Muscle layer of duodenum (tissue), 2 donors: ENCODE measurements around the gene CDC16.

Experiments
- H3K27ac ChIP-seq: one replicate; pipeline ENCODE4 v1.7.0; 2013; ENCODE audit warnings: mild to moderate bottlenecking, low read length
- H3K27me3 ChIP-seq: one replicate; pipeline ENCODE4 v1.7.0; 2013; ENCODE audit warnings: low read depth, mild to moderate bottlenecking, control low read depth, low read length
- H3K36me3 ChIP-seq, 2 donors: one replicate each; pipeline ENCODE4 v1.7.0; 2013; ENCODE audit warnings: low read length in 2 of 2, control low read depth in 1 of 2, mild to moderate bottlenecking in 1 of 2; ENCODE audit not compliant: insufficient read depth in 2 of 2, control insufficient read depth in 1 of 2
- H3K4me1 ChIP-seq, 2 donors: one replicate each; pipeline ENCODE4 v1.7.0; 2013; ENCODE audit warnings: low read length in 2 of 2, mild to moderate bottlenecking in 2 of 2, control low read depth in 1 of 2, moderate library complexity in 1 of 2; ENCODE audit not compliant: insufficient read depth in 2 of 2, control insufficient read depth in 1 of 2
- H3K4me3 ChIP-seq, 2 donors: one replicate each; pipeline ENCODE4 v1.7.0; 2013; ENCODE audit warnings: low read length in 2 of 2, low read depth in 1 of 2, mild to moderate bottlenecking in 1 of 2
- H3K9me3 ChIP-seq, 2 donors: one replicate each; pipeline ENCODE4 v1.7.0; 2013; ENCODE audit warnings: low read length in 2 of 2, control low read depth in 1 of 2, mild to moderate bottlenecking in 1 of 2; ENCODE audit not compliant: control insufficient read depth in 1 of 2
- donor health status: healthy.

Gene CDC16

DNA sequence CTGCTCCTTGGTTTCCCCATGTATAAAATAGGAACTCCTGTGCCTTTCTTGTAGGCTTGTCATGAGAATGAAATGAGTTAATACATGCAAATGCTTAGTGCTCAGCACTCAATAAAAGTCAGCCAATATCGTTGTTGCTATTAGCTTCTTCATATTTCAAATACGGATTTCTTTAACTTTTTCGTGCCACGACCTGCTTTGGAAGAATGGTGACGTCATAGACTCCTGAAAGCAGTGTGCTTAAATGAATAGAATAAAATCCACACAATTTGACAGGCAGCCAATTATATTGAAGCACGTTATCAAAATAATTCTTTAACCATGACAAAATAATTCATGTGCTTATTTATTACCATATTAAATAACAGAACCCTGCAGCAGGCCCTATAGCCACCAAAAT lies 26.6 kb upstream of the CDC16 start:
- no peak overlapping the region for H3K4me3 ChIP-seq
- H3K9me3 ChIP-seq = no peaks in the 10 kb centered on the region
- no peaks in the 10 kb centered on the region for H3K36me3 ChIP-seq

DNA sequence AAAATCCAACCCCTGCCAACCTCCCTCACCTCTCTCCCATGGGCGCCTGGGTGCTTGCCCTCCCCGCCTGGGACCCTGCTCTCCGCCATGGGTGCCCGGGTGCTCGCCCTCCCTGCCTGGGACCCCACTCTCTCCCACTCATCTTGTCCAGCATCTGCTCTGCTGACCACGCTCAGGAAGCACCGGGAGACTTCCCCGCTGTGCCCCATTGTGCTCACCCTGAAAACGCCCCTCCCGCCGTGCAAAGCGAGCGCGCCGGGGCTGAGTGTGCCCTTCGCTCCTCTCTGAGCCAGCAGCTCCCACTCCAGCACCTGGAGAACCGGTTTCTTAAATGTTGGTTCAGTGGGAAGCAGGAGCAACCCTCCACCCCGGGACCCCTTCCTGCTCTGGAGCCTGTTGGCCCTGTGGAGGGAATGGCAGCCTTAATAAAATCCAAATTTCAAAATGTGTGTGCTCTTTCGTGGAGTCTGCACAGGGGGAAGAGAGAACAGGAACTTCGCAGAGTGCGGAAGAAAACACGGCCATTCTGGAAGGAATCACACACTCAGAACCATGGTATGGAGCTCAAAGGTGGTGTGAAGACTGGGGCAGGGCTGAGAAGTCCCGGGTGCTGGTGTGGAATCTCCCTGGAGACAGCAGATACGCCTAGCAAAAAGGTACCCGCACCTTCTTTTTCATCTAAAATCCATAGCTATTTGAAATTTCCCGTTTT lies 23.1 kb upstream of the CDC16 start:
- Histone ChIP-seq H3K4me1 (no peaks in the 10 kb centered on the region), H3K4me3 (no peak overlapping the region), H3K9me3 (no peaks in the 10 kb centered on the region), H3K27me3 (no peaks in the 10 kb centered on the region), H3K36me3 (no peaks in the 10 kb centered on the region), H3K27ac (no peak overlapping the region)

More for the DNA sequence above, 26.6 kb upstream of the CDC16 start:
- Histone ChIP-seq H3K27me3 (no peaks in the 10 kb centered on the region), H3K4me1 (no peaks in the 10 kb centered on the region), H3K27ac (no peak overlapping the region)

DNA sequence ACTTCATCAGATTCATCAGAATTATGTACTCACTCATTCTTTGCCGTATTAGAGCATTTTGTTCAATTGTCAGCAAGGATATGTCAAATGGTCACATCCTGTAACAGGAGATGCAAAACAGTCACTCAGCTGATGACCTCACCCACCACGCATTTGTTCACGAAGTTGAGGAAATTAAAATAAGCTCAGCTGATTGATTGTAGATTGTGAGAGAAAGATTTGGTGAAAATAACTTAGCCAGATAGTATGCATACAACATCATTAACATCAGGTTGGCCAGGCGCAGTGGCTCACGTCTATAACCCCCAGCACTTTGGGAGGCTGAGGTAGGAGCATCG lies 22.6 kb upstream of the CDC16 start:
- Histone ChIP-seq H3K27ac (no peak overlapping the region), H3K4me1 (no peaks in the 10 kb centered on the region), H3K4me3 (no peak overlapping the region), H3K27me3 (no peaks in the 10 kb centered on the region), H3K9me3 (no peaks in the 10 kb centered on the region), H3K36me3 (no peaks in the 10 kb centered on the region)

DNA sequence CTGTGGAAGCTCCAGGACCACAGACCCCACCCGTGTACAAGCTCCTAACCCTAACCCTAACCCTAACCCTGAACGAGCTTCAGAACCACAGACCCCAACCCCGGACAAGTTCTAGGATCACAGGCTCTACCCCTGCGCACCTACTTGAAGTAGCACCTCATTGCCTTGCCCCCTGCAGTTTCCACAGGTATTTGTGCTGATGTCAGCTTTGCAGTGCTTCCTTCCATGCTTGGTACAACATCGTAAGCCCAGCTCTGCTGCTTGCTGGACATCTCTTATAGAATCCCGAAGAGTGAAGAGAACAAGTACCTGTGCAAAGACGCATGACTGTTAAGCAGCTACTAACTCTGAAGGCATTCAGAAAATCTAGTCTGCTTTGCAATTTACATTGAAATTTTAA lies 20.7 kb upstream of the CDC16 start:
- H3K36me3 ChIP-seq = no peaks in the 10 kb centered on the region
- H3K4me1 ChIP-seq = no peaks in the 10 kb centered on the region
- H3K9me3 ChIP-seq = no peaks in the 10 kb centered on the region
- no peak overlapping the region for H3K4me3 ChIP-seq
- H3K27ac ChIP-seq = no peak overlapping the region
- H3K27me3 ChIP-seq = no peaks in the 10 kb centered on the region

DNA sequence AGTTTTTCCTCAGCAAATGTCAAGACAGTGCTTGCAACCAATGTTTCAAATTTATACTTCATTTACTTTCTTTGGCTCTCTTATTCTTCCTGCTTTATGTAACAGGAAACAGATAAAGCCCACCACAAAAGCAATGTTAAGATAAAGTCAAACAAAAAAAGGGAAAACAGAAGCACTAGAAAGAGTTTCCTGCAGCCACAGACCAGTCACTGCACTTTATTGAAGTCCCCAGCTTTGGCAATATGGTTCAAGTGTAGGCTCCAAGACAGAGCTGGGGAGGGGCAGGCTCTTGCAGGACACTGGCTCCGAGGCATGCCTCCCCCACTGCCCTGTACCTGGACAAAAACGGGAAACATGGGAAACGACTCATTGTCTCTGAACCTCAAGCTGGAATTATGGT lies 15.3 kb upstream of the CDC16 start:
- no peaks in the 10 kb centered on the region for H3K36me3 ChIP-seq
- H3K27ac ChIP-seq = no peak overlapping the region
- H3K4me3 ChIP-seq = no peak overlapping the region
- no peaks in the 10 kb centered on the region for H3K4me1 ChIP-seq
- H3K9me3 ChIP-seq = no peaks in the 10 kb centered on the region
- H3K27me3 ChIP-seq = no peaks in the 10 kb centered on the region

DNA sequence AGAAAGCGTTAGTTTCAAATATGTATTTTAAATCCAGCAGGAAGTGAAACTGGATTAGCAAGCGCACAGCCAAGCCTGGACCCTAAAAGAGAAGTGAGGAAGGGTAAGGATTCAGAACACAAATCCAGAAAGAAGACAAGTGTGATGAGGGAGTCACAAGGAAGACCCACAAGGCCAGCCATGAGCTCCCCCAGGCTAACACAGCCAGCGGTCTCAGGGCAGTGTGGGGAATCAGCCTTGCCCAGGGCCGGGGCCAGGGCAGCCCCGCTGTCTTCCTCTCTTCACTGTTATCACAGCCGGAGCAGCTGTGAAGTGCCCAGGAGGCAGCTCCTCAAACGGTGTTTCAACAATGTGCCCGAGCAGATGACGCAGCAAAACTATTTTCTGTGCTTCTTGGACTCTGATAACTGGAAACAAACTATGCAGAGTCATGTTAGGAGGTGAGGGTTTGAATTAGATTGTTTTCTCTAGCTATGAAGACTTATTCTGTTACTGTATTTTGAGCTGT lies 12.2 kb upstream of the CDC16 start:
- Histone ChIP-seq H3K4me1 (no peaks in the 10 kb centered on the region), H3K9me3 (no peaks in the 10 kb centered on the region), H3K4me3 (no peak overlapping the region), H3K27me3 (no peaks in the 10 kb centered on the region), H3K27ac (peak overlapping the region; percentile 39), H3K36me3 (no peaks in the 10 kb centered on the region)

DNA sequence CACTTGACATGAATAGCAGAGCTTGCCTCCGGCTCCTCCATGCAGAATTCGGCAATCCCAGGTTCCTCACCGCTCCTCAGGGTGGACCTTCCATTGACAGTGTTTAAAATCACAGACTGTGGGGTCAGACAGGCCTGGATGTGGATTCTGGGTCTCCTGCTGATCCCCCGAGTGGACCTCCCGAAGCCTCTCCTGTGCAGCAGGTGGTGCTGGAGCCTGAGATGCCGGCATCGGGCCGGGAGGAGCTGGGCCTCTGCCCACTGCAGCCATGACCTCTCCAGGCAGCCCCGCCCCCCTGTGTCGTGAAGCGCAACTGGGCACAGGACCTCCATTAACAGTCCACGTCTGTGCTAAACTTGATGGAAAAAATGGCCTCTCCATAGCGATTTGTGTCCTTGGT lies 10.5 kb upstream of the CDC16 start:
- Histone ChIP-seq H3K27me3 (no peaks in the 10 kb centered on the region), H3K4me1 (no peaks in the 10 kb centered on the region), H3K4me3 (no peak overlapping the region), H3K36me3 (no peaks in the 10 kb centered on the region), H3K9me3 (no peaks in the 10 kb centered on the region), H3K27ac (no peak overlapping the region)

DNA sequence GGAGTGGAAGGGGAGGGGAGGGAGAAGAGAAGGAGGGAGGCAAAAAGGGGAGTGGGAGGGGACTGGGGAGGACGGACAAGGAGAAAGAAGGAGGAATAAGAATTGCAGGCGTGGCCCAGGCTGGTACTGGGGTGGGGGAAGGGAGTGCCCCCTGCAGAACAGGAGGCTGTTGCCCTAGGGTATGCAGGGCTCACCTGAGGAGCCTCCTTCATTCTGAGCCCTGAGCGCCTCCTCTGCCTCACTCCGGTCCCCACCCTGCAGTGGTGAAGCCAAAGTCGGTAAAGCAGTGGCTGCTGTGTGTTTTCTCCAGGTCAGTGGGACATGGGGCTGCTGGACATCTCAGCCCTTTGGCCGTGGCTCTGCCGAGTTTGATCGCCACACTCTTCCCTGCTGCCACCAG lies 9.1 kb upstream of the CDC16 start:
- Histone ChIP-seq H3K36me3 (no peaks in the 10 kb centered on the region), H3K4me3 (no peak overlapping the region), H3K9me3 (no peaks in the 10 kb centered on the region), H3K27me3 (no peaks in the 10 kb centered on the region), H3K4me1 (no peaks in the 10 kb centered on the region), H3K27ac (no peak overlapping the region)

DNA sequence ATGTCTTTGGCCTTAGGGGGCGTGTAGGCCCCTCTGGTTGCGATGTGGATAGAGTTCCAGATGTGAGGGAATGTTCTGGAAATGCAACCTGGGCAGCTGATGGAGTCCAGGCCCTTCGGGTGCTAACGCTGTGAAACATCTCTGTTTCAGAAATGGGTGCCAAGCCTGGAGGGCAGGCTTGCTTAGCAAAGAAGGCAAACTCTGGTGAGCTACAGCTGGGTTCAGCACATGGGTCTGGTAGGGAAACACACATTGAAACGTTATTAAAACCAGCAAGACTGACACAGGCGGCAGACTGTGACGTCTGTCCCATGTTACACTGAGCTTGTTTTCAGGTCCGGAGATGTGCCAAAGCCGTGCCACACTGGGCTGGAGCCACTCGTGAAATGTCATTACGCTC lies 8.6 kb upstream of the CDC16 start:
- H3K4me1 ChIP-seq = no peaks in the 10 kb centered on the region
- no peaks in the 10 kb centered on the region for H3K27me3 ChIP-seq
- no peak overlapping the region for H3K27ac ChIP-seq
- no peaks in the 10 kb centered on the region for H3K36me3 ChIP-seq
- no peaks in the 10 kb centered on the region for H3K9me3 ChIP-seq
- no peak overlapping the region for H3K4me3 ChIP-seq

DNA sequence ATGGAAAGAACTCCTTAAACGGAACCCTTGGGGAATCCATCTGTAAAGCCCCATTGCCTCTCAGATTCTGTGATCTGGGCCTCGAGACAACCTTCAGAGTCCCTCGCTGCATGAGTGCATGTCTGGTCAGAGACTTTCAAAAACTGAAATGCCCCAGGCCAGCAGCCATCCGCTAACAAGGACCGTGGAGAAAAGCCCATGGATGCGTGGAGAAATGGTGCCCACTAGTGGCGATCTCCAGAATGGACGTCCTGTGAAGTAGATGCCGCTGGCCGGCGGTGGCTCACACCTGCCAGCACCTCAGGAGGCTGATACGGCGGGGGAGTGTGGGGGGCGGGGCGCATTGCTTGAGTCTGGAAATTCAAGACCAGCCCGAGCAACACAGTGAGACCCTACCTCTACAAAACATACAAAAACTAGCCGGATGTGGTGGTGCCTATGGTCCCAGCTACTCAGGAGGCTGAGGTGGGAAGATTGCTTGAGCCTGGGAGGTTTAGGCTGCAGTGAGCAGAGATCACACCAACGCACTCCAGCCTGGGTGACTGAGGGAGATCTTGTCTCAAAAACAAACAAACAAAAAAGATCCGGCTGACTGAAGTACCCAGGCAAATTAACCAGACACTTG lies 7.9 kb upstream of the CDC16 start:
- Histone ChIP-seq H3K36me3 (no peaks in the 10 kb centered on the region), H3K27ac (no peak overlapping the region), H3K4me1 (no peaks in the 10 kb centered on the region), H3K27me3 (no peaks in the 10 kb centered on the region), H3K9me3 (no peaks in the 10 kb centered on the region), H3K4me3 (no peak overlapping the region)

DNA sequence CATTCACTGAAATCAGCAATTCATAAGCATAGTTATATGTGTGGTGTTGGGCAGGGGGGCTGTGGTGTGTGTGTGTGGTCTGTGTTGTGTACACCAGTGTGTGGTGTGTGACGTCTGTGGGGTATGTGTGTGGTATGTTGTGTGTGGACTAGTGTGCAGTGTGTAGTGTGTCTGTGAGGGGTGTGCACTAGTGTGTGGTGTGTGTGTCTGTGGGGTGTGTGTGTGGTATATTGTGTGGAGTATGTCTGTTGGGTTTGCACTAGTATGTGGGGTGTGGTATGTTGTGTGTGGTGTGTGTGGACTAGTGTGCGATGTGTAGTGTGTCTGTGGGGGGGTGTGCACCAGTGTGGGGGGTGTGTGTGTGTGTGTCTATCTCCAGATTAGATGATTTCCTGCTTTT lies 7.2 kb upstream of the CDC16 start:
- Histone ChIP-seq H3K4me3 (no peak overlapping the region), H3K27ac (no peak overlapping the region), H3K4me1 (no peaks in the 10 kb centered on the region), H3K36me3 (no peaks in the 10 kb centered on the region), H3K27me3 (no peaks in the 10 kb centered on the region), H3K9me3 (no peaks in the 10 kb centered on the region)

DNA sequence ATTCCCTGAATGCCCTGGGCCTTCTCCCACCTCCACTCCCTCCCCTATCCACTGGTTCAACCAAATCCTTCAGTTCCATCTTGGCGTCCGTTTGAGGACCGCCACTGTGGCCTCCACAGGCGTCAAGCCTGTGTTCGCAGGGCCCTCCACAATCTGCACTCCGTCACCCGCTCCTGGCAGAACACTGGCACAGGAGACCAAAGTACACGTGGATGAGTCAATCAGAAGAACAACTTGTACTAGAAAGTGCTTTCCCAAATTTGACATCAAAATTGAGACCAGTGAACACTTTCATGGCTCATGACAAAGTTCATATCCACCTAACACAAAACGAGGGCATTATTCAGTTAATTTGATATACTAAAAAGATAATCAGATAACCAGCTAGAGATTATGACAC lies 6.5 kb upstream of the CDC16 start:
- Histone ChIP-seq H3K36me3 (no peaks in the 10 kb centered on the region), H3K27me3 (no peaks in the 10 kb centered on the region), H3K9me3 (no peaks in the 10 kb centered on the region), H3K4me3 (no peak overlapping the region), H3K27ac (no peak overlapping the region), H3K4me1 (no peaks in the 10 kb centered on the region)
